Activated naive CD4-positive, alpha-beta T cell treated with anti-CD3 and anti-CD28 coated beads, Interleukin-2, amount 50 U/mL, for 16 hours (primary cell): ENCODE data around the gene VIPR2.
"Not testable (repeated sequence)": the region's sequence is repeated elsewhere in the genome, so short reads cannot be mapped to it uniquely, and the experiment has no call there.

ENCODE experiments used
- DNase-seq: peaks from one replicate; pipeline ENCODE4 v3.0.0-alpha.2; 2020

The VIPR2 gene

GRCh38 chr7:159000859-159001435, 143.7 kb downstream of the VIPR2 start:
- DNase-seq = no peak

- no peak for DNase-seq
Observed at GRCh38 chr7:159000070-159000469, 144.6 kb downstream of the VIPR2 start.

GRCh38 chr7:158999496-158999895, 145.2 kb downstream of the VIPR2 start:
- DNase-seq = no peak

- not testable (repeated sequence) for DNase-seq
Observed at GRCh38 chr7:158998261-158998660, 146.4 kb downstream of the VIPR2 start.

GRCh38 chr7:158997471-158997870, 147.2 kb downstream of the VIPR2 start:
- no peak for DNase-seq

- DNase-seq = no peak
Observed at GRCh38 chr7:158997110-158997453, 147.6 kb downstream of the VIPR2 start.

GRCh38 chr7:158996214-158997109, 148.2 kb downstream of the VIPR2 start:
- DNase-seq = no peak

GRCh38 chr7:158995514-158995913, 149.2 kb downstream of the VIPR2 start:
- DNase-seq = no peak

GRCh38 chr7:158994687-158995086, 150.0 kb downstream of the VIPR2 start:
- DNase-seq = no peak

GRCh38 chr7:158993591-158993990, 151.1 kb downstream of the VIPR2 start:
- DNase-seq = no peak

- DNase-seq = no peak
Observed at GRCh38 chr7:158992759-158993158, 151.9 kb downstream of the VIPR2 start.

- no peak for DNase-seq
Observed at GRCh38 chr7:158991824-158992621, 152.6 kb downstream of the VIPR2 start.

- no peak for DNase-seq
Observed at GRCh38 chr7:158988996-158989395, 155.7 kb downstream of the VIPR2 start.

- no peak for DNase-seq
Observed at GRCh38 chr7:158988302-158988862, 156.3 kb downstream of the VIPR2 start.

GRCh38 chr7:158987691-158988090, 157.0 kb downstream of the VIPR2 start:
- DNase-seq = no peak

GRCh38 chr7:158985583-158985982, 159.1 kb downstream of the VIPR2 start:
- DNase-seq = no peak

GRCh38 chr7:158984007-158984406, 160.7 kb downstream of the VIPR2 start:
- not testable (repeated sequence) for DNase-seq

GRCh38 chr7:158982080-158982479, 162.6 kb downstream of the VIPR2 start:
- not testable (repeated sequence) for DNase-seq

- no peak for DNase-seq
Observed at GRCh38 chr7:158979635-158980351, 164.9 kb downstream of the VIPR2 start.

GRCh38 chr7:158979023-158979529, 165.6 kb downstream of the VIPR2 start:
- no peak for DNase-seq
